ENCODE measurements around the gene NOS1AP.

Gene NOS1AP

GRCh38 chr1:162138112-162138511 is 68.6 kb downstream of the NOS1AP start:
- TF ChIP-seq CTCF (conservative IDR thresholded peaks at IDR 0.05; ENCODE audit: low read length) (no peak), EZH2phosphoT487 (IDR thresholded peaks at IDR 0.05; ENCODE audit: borderline replicate concordance) (no peak)
- no peaks in the 10 kb centered on the region for H3K9me3 ChIP-seq (ENCODE audit: insufficient read depth, low read depth, low read length)
- no peaks in the 10 kb centered on the region for H3F3A ChIP-seq (ENCODE audit: low read depth)
- H4K20me1 ChIP-seq (ENCODE audit: insufficient read depth, low read length, poor library complexity, severe bottlenecking): no peaks in the 10 kb centered on the region
- H2AFZ ChIP-seq (ENCODE audit: low read length): no peak overlapping the region
- peak overlapping the region; percentile 56 for H3K4me2 ChIP-seq (ENCODE audit: low read depth, low read length, poor library complexity, severe bottlenecking)
- H3K79me2 ChIP-seq (ENCODE audit: insufficient read depth, low read length): 0 out of 2 replicates have a peak, but pooled peaks cover 4% of the 10 kb centered on the region
- H3K4me1 ChIP-seq (ENCODE audit: insufficient read depth, low read length, poor library complexity, severe bottlenecking): peaks cover 71% of the 10 kb centered on the region
- H3K27me3 ChIP-seq (ENCODE audit: insufficient read depth, low read length, poor library complexity, severe bottlenecking): no peaks in the 10 kb centered on the region
- H3K9ac ChIP-seq (ENCODE audit: low read depth, low read length, poor library complexity, severe bottlenecking): peak overlapping the region; percentile 23
- peak overlapping the region; percentile 29 for H3K4me3 ChIP-seq (ENCODE audit: low read length, poor library complexity, severe bottlenecking)
- H3K36me3 ChIP-seq (ENCODE audit: insufficient read depth, low read length): no peaks in the 10 kb centered on the region
- no peaks in the 10 kb centered on the region for H3K9me2 ChIP-seq (replicated peaks; ENCODE audit: low read depth, low read length)

- H3K4me1 ChIP-seq (ENCODE audit: insufficient read depth, low read length, poor library complexity, severe bottlenecking): peaks cover 66% of the 10 kb centered on the region
Measured at GRCh38 chr1:162138599-162139181, 69.2 kb downstream of the NOS1AP start.

GRCh38 chr1:162139211-162139610 is 69.7 kb downstream of the NOS1AP start:
- Histone ChIP-seq H3K4me2 (ENCODE audit: low read depth, low read length, poor library complexity, severe bottlenecking) (peak overlapping the region; percentile 56), H3K4me1 (ENCODE audit: insufficient read depth, low read length, poor library complexity, severe bottlenecking) (peaks cover 60% of the 10 kb centered on the region), H3K27me3 (ENCODE audit: insufficient read depth, low read length, poor library complexity, severe bottlenecking) (no peaks in the 10 kb centered on the region), H3K9ac (ENCODE audit: low read depth, low read length, poor library complexity, severe bottlenecking) (no peak overlapping the region), H3K36me3 (ENCODE audit: insufficient read depth, low read length) (no peaks in the 10 kb centered on the region), H4K20me1 (ENCODE audit: insufficient read depth, low read length, poor library complexity, severe bottlenecking) (no peaks in the 10 kb centered on the region), H3K79me2 (ENCODE audit: insufficient read depth, low read length) (0 out of 2 replicates have a peak, but pooled peaks cover 4% of the 10 kb centered on the region), H3F3A (ENCODE audit: low read depth) (no peaks in the 10 kb centered on the region), H3K9me2 (replicated peaks; ENCODE audit: low read depth, low read length) (no peaks in the 10 kb centered on the region), H3K9me3 (ENCODE audit: insufficient read depth, low read depth, low read length) (no peaks in the 10 kb centered on the region), H2AFZ (ENCODE audit: low read length) (no peak overlapping the region), H3K4me3 (ENCODE audit: low read length, poor library complexity, severe bottlenecking) (no peak overlapping the region)
- TF ChIP-seq EZH2phosphoT487 (IDR thresholded peaks at IDR 0.05; ENCODE audit: borderline replicate concordance) (no peak), CTCF (conservative IDR thresholded peaks at IDR 0.05; ENCODE audit: low read length) (no peak)

More at GRCh38 chr1:162138599-162139181, 69.2 kb downstream of the NOS1AP start:
- Histone ChIP-seq H3K9ac (ENCODE audit: low read depth, low read length, poor library complexity, severe bottlenecking) (no peak overlapping the region), H3K27me3 (ENCODE audit: insufficient read depth, low read length, poor library complexity, severe bottlenecking) (no peaks in the 10 kb centered on the region), H4K20me1 (ENCODE audit: insufficient read depth, low read length, poor library complexity, severe bottlenecking) (no peaks in the 10 kb centered on the region), H2AFZ (ENCODE audit: low read length) (no peak overlapping the region), H3K9me2 (replicated peaks; ENCODE audit: low read depth, low read length) (no peaks in the 10 kb centered on the region), H3K36me3 (ENCODE audit: insufficient read depth, low read length) (no peaks in the 10 kb centered on the region), H3F3A (ENCODE audit: low read depth) (no peaks in the 10 kb centered on the region), H3K4me2 (ENCODE audit: low read depth, low read length, poor library complexity, severe bottlenecking) (peak overlapping the region; percentile 56), H3K79me2 (ENCODE audit: insufficient read depth, low read length) (0 out of 2 replicates have a peak, but pooled peaks cover 4% of the 10 kb centered on the region), H3K4me3 (ENCODE audit: low read length, poor library complexity, severe bottlenecking) (peak overlapping the region; percentile 16), H3K9me3 (ENCODE audit: insufficient read depth, low read depth, low read length) (no peaks in the 10 kb centered on the region)
- TF ChIP-seq EZH2phosphoT487 (IDR thresholded peaks at IDR 0.05; ENCODE audit: borderline replicate concordance) (no peak), CTCF (conservative IDR thresholded peaks at IDR 0.05; ENCODE audit: low read length) (no peak)
